HL-60 (cell line): ENCODE data around the gene MGAT4A.

Experiments
- CTCF ChIP-seq: IDR thresholded peaks from one replicate; pipeline ENCODE4 v1.5.1; 2011; ENCODE audit warnings: low read length, control low read depth, inconsistent platforms; ENCODE audit not compliant: insufficient read depth
- GABPA ChIP-seq: IDR thresholded peaks from 2 replicates; pipeline ENCODE4 v1.6.1; 2012; ENCODE audit warnings: low read depth
- POLR2AphosphoS5 ChIP-seq: IDR thresholded peaks from 2 replicates; pipeline ENCODE4 v1.6.1; 2012; ENCODE audit warnings: low read depth
- SPI1 ChIP-seq: IDR thresholded peaks from 2 replicates; pipeline ENCODE4 v1.6.1; 2012; ENCODE audit warnings: low read depth, mild to moderate bottlenecking, borderline replicate concordance
- TF ChIP-seq, protein P1 (sequence below): IDR thresholded peaks from 2 replicates; pipeline ENCODE4 v1.6.1; 2012; ENCODE audit warnings: low read depth; ENCODE audit not compliant: insufficient replicate concordance

- TF ChIP-seq CTCF (no peak), POLR2AphosphoS5 (no peak), GABPA (no peak), SPI1 (no peak)
- TF ChIP-seq, protein P1, sequence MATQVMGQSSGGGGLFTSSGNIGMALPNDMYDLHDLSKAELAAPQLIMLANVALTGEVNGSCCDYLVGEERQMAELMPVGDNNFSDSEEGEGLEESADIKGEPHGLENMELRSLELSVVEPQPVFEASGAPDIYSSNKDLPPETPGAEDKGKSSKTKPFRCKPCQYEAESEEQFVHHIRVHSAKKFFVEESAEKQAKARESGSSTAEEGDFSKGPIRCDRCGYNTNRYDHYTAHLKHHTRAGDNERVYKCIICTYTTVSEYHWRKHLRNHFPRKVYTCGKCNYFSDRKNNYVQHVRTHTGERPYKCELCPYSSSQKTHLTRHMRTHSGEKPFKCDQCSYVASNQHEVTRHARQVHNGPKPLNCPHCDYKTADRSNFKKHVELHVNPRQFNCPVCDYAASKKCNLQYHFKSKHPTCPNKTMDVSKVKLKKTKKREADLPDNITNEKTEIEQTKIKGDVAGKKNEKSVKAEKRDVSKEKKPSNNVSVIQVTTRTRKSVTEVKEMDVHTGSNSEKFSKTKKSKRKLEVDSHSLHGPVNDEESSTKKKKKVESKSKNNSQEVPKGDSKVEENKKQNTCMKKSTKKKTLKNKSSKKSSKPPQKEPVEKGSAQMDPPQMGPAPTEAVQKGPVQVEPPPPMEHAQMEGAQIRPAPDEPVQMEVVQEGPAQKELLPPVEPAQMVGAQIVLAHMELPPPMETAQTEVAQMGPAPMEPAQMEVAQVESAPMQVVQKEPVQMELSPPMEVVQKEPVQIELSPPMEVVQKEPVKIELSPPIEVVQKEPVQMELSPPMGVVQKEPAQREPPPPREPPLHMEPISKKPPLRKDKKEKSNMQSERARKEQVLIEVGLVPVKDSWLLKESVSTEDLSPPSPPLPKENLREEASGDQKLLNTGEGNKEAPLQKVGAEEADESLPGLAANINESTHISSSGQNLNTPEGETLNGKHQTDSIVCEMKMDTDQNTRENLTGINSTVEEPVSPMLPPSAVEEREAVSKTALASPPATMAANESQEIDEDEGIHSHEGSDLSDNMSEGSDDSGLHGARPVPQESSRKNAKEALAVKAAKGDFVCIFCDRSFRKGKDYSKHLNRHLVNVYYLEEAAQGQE: no peak
Measured at GRCh38 chr2:98702127-98702802, 28.7 kb downstream of the MGAT4A start.
